Gastrocnemius medialis (tissue), 4 donors: ENCODE data around the gene LAMC3.

Source experiments
- CTCF ChIP-seq, 5 experiments: fragments of 450-650 bp in 3 of 5; fragments of 200-600 bp in 2 of 5; sonication (generic) in 2 of 5; IDR thresholded peaks in 4 of 5; conservative IDR thresholded peaks in 1 of 5; 1 replicate in 4 of 5; 2 replicates in 1 of 5; pipeline ENCODE4 v1.5.1; 2016 to 2019; ENCODE audit warnings: antibody characterized with exemption in 5 of 5, mild to moderate bottlenecking in 3 of 5, moderate library complexity in 3 of 5
- POLR2A ChIP-seq, 2 donors: fragments of 450-650 bp; IDR thresholded peaks; one replicate each; pipeline ENCODE4 v1.6.1; 2017; ENCODE audit warnings: antibody characterized with exemption in 2 of 2, mild to moderate bottlenecking in 2 of 2, moderate library complexity in 2 of 2

GRCh38 chr9:131038256-131039128, 29.5 kb downstream of the LAMC3 start:
- TF ChIP-seq CTCF (IDR thresholded peaks at IDR 0.05 in 4 of 5, conservative IDR thresholded peaks at IDR 0.05 in 1 of 5) (no peak), POLR2A (IDR thresholded peaks at IDR 0.05) (no peak)
